OCI-LY7 (cell line): Measurements from ENCODE around the gene RNFT2. TPM values are rescaled to one million over a fixed set of nuclear protein-coding genes. Genes with fewer than 3 reads are reported as not detected.

ENCODE experiments used
- BruUV-seq: library from RNA; stranded (reverse); fragments of 400-500 nt; replicated peaks from 2 replicates; lab custom pipeline; 2021; lab: Mats Ljungman, UMichigan
- CTCF ChIA-PET: fragments of 300-600 bp; sonication (Branson Sonifier 250); formaldehyde crosslinking; loops from one replicate; lab custom pipeline; 2022; ENCODE audit warnings: antibody characterized with exemption; ENCODE audit not compliant: unreplicated experiment; lab: Charles Lee
- POLR2A ChIA-PET: fragments of 300-600 bp; sonication (Branson Sonifier 250); formaldehyde crosslinking; loops from one replicate; lab custom pipeline; 2022; ENCODE audit warnings: antibody characterized with exemption; lab: Charles Lee
- DNase-seq: peaks from one replicate; pipeline ENCODE4 v3.0.0-alpha.2; 2015; ENCODE audit warnings: low spot score
- H2AFZ ChIP-seq: fragments of 200-600 bp; sonication (generic), shearing (Covaris generic); 2 replicates; pipeline ENCODE4 v1.6.1; 2014; ENCODE audit warnings: mild to moderate bottlenecking, antibody characterized with exemption, low read length, moderate library complexity
- H3K27ac ChIP-seq: fragments of 200-600 bp; sonication (generic); 2 replicates; pipeline ENCODE4 v1.5.1; 2014; ENCODE audit warnings: mixed run types, low read depth, mild to moderate bottlenecking, moderate library complexity, low read length, inconsistent platforms; ENCODE audit not compliant: poor library complexity, severe bottlenecking
- H3K36me3 ChIP-seq: fragments of 200-600 bp; sonication (generic); 2 replicates; pipeline ENCODE4 v1.6.1; 2014; ENCODE audit warnings: mild to moderate bottlenecking, antibody characterized with exemption, low read length, moderate library complexity, mixed read lengths; ENCODE audit not compliant: insufficient read depth
- H3K4me1 ChIP-seq: fragments of 200-600 bp; sonication (generic); 2 replicates; pipeline ENCODE4 v1.5.1; 2014; ENCODE audit warnings: mild to moderate bottlenecking, low read length; ENCODE audit not compliant: insufficient read depth, poor library complexity, severe bottlenecking
- H3K4me2 ChIP-seq: fragments of 200-600 bp; sonication (generic); 2 replicates; pipeline ENCODE4 v1.6.1; 2014; ENCODE audit warnings: mild to moderate bottlenecking, low read length
- H3K4me3 ChIP-seq: fragments of 200-600 bp; sonication (generic); 2 replicates; pipeline ENCODE4 v1.5.1; 2014; ENCODE audit warnings: mild to moderate bottlenecking, low read depth, low read length; ENCODE audit not compliant: poor library complexity, severe bottlenecking
- H3K79me2 ChIP-seq: fragments of 200-600 bp; sonication (generic); 2 replicates; pipeline ENCODE4 v1.6.1; 2016; ENCODE audit warnings: low read depth, mild to moderate bottlenecking, low read length, moderate library complexity, mixed read lengths; ENCODE audit not compliant: insufficient read depth
- H3K9me2 ChIP-seq: fragments of 200-600 bp; sonication (generic); 2 replicates; pipeline ENCODE4 v1.6.1; 2016; ENCODE audit warnings: mild to moderate bottlenecking, low read length, mixed read lengths; ENCODE audit not compliant: insufficient read depth
- H3K9me3 ChIP-seq: fragments of 200-600 bp; sonication (generic); 2 replicates; pipeline ENCODE4 v1.6.1; 2014; ENCODE audit warnings: mild to moderate bottlenecking, mixed run types, low read length, mixed read lengths
- H4K20me1 ChIP-seq: fragments of 200-600 bp; sonication (generic); 2 replicates; pipeline ENCODE4 v1.6.1; 2014; ENCODE audit warnings: mild to moderate bottlenecking, antibody characterized with exemption, low read length, moderate library complexity, mixed read lengths; ENCODE audit not compliant: insufficient read depth
- EZH2phosphoT487 ChIP-seq: fragments of 200-600 bp; sonication (generic); IDR thresholded peaks from 2 replicates; pipeline ENCODE4 v1.6.1; 2018; ENCODE audit warnings: low read depth, borderline replicate concordance, mild to moderate bottlenecking, mixed run types, antibody characterized with exemption, low read length, moderate library complexity, mixed read lengths
- intact Hi-C: fragments of 100-400 bp; cut with micrococcal nuclease; formaldehyde crosslinking; loops from one replicate; pipeline ENCODE4 v1.10.0; 2022; ENCODE audit not compliant: unreplicated experiment
- total RNA-seq, 2 experiments: library from RNA; depleted of rRNA in 1 of 2; stranded (reverse); fragments of >200 nt in 1 of 2; shearing (Covaris generic) in 1 of 2; gene quantifications; 2 replicates each; pipeline ENCODE4 v1.2.3, GENCODE V29; 2014 to 2022
- TF ChIP-seq, protein P1 (sequence below): fragments of 200-600 bp; sonication (generic); conservative IDR thresholded peaks from 2 replicates; pipeline ENCODE4 v1.5.1; 2014; ENCODE audit warnings: mild to moderate bottlenecking, antibody characterized with exemption, low read length, moderate library complexity, mixed read lengths

RNFT2 gene
- total RNA-seq, 2 experiments from 2014 or later, result 40.2 to 62.2 TPM

DNA sequence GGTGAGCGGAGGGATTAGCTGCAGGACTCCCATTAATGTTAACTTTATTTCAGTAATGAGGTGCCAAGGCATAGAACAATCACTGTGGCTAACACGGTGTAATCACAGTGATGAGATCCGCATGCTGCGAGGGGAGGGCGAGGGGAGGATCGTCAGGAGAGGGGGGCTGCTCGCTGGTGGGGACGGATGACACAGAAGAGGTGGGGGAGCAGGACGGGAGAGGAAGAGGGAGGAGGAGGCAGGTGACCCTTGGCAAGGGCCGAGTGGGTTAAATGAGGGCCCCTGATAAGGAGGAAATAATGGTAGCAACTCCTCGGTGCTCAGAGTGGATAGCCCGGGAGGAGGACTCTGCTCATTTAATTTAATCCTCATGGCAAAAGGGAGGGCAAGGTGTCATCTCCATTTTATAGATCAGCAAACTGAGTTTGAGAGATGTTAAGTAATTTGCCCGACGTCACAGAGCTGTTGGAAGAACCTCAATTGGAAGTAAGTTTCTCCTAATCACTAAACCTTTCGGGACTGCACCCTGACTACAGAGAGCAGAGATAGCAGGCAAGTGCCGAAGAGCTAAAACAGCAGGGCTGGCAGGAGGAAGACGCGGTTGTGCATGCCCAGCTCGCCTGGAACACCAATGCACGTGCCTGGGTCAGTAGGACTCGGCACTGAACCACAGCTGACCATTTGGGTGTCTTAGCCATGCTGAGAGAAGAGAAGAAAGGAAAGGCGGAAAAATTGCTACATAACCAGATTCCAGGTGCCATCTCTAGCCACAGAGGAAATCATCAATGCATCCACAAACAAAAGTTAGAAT is 43.3 kb upstream of the RNFT2 start:
- POLR2A ChIA-PET, result no interaction called here
- Histone ChIP-seq H3K9me3 (no peaks in the 10 kb centered on the region), H3K4me3 (no peak overlapping the region), H3K4me2 (peak overlapping the region; percentile 28), H2AFZ (no peak overlapping the region), H3K4me1 (peaks cover 10% of the 10 kb centered on the region), H3K9me2 (no peaks in the 10 kb centered on the region), H4K20me1 (no peaks in the 10 kb centered on the region), H3K79me2 (no peaks in the 10 kb centered on the region), H3K27ac (no peak overlapping the region), H3K36me3 (no peaks in the 10 kb centered on the region)
- DNase-seq, result no peak
- intact Hi-C loops, result no loop called here
- CTCF ChIA-PET, result no interaction called here
- BruUV-seq, result no TSS peak
- TF ChIP-seq EZH2phosphoT487, result no peak
- TF ChIP-seq, protein P1, sequence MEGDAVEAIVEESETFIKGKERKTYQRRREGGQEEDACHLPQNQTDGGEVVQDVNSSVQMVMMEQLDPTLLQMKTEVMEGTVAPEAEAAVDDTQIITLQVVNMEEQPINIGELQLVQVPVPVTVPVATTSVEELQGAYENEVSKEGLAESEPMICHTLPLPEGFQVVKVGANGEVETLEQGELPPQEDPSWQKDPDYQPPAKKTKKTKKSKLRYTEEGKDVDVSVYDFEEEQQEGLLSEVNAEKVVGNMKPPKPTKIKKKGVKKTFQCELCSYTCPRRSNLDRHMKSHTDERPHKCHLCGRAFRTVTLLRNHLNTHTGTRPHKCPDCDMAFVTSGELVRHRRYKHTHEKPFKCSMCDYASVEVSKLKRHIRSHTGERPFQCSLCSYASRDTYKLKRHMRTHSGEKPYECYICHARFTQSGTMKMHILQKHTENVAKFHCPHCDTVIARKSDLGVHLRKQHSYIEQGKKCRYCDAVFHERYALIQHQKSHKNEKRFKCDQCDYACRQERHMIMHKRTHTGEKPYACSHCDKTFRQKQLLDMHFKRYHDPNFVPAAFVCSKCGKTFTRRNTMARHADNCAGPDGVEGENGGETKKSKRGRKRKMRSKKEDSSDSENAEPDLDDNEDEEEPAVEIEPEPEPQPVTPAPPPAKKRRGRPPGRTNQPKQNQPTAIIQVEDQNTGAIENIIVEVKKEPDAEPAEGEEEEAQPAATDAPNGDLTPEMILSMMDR, result no peak

DNA sequence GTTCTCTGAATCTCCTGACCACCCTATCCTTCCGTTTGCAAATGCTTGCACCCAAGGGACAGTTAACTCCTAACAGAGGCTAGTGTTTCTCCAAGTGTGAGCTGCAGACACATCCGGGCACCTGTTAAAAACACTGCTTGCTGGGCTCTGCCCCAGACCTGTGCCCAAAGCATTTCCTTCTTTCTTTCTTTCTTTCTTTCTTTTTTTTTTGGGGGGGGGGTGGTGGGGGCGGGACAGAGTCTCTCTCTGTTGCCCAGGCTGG is 42.7 kb upstream of the RNFT2 start:
- intact Hi-C loops, result no loop called here
- Histone ChIP-seq H3K4me3 (no peak overlapping the region), H4K20me1 (no peaks in the 10 kb centered on the region), H3K9me2 (no peaks in the 10 kb centered on the region), H3K36me3 (no peaks in the 10 kb centered on the region), H3K27ac (no peak overlapping the region), H3K79me2 (no peaks in the 10 kb centered on the region), H3K4me2 (peak overlapping the region; percentile 28; the same call in 1 of the 2 replicates), H3K9me3 (no peaks in the 10 kb centered on the region), H3K4me1 (peaks cover 10% of the 10 kb centered on the region), H2AFZ (no peak overlapping the region)
- POLR2A ChIA-PET, result no interaction called here
- peak; percentile 61 for DNase-seq
- CTCF ChIA-PET, result no interaction called here
- TF ChIP-seq EZH2phosphoT487, result no peak
- TF ChIP-seq, protein P1, result no peak
- BruUV-seq, result no TSS peak

DNA sequence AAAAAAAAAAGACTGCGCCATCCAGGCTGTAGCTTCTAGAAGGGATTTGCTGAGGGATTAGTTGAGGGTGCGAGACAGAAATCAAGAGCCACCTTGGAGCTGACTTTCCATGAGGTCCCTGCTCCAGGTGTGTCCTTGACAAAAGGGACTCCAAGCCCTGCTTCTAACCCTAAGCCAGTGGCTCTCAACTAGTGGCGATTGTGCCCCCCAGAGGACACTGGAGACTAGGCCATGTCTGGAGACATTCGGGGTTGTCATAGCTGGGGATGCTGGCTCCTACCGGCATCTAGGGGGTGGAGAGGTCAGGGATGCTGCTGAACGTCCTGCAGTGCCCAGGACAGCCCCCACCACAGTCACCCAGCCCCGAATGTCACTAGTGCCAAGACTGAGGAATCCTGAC is 40.8 kb upstream of the RNFT2 start:
- TF ChIP-seq, protein P1, result peak; percentile 65
- TF ChIP-seq EZH2phosphoT487, result no peak
- H4K20me1 ChIP-seq, result no peaks in the 10 kb centered on the region
- no peak overlapping the region for H3K27ac ChIP-seq
- peak; percentile 53 for DNase-seq
- H3K4me2 ChIP-seq, result no peak overlapping the region
- no peaks in the 10 kb centered on the region for H3K9me2 ChIP-seq
- ChIA-PET POLR2A (no interaction called here), CTCF (no interaction called here)
- no peaks in the 10 kb centered on the region for H3K36me3 ChIP-seq
- no TSS peak for BruUV-seq
- intact Hi-C loops, result no loop called here
- H3K79me2 ChIP-seq, result no peaks in the 10 kb centered on the region
- peaks cover 10% of the 10 kb centered on the region for H3K4me1 ChIP-seq
- H3K4me3 ChIP-seq, result no peak overlapping the region
- no peaks in the 10 kb centered on the region for H3K9me3 ChIP-seq
- no peak overlapping the region for H2AFZ ChIP-seq
